UCSD-AML1 (cell line): Measurements from ENCODE around the gene ZNF235.
"Not testable (repeated sequence)": the region's sequence is repeated elsewhere in the genome, so short reads cannot be mapped to it uniquely, and the experiment has no call there.

Experiments used
- DNase-seq: peaks from one replicate; lab custom pipeline; 2025; ENCODE audit not compliant: unreplicated experiment; lab: John Stamatoyannopoulos, UW

ZNF235 gene

DNA sequence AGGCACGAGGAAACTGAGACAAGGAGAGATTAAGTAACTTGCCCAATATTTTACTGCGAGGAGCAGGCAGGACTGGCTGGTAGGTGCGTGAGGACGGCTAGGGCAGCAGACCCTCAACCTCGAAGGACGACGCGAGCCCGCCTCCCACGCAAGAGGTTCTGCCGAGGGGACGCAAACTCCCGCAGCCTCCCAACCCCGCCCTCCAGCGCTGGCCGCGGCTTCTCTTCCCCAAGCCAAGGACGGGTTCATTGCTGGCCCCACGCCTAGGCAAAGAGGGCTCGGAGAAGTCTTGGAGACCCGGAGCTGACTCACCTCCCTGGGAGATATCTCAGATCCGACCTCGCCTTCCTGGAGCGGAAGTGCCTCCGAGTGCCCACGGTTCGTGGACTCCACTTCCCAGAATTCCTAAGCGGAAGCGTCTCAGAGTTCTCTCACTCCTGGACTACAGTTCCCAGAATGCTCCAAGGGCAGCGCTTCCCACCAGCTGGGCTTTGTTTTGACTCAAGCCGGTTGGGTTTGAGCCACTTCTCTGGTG, at the start of gene ZNF235:
Gene ZNF235, minus strand, starts transcription at position 367 of the 535 bp plus-strand sequence. CDS start 1,621 bp downstream, outside the sequence.
- DNase-seq, result peak; percentile 85

DNA sequence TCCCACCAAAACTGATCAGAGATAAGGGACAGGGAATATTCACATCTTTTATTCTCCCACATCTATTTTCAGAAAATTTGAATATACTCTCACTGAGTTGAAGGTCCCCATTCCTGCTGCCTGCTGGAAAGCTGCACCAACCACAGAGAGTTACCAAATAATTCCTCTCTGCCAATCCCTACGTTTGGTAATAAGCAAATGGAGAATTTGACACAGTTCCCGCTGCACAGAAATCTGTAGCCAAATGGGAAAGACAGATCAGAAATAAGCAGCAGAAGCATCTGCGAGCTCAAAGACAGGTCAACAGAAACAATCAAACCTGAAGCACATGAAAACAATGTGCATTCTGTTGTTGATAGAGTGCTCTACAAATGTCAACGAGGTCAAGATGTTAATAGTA, 41.7 kb upstream of the ZNF235 start:
- DNase-seq, result no peak

DNA sequence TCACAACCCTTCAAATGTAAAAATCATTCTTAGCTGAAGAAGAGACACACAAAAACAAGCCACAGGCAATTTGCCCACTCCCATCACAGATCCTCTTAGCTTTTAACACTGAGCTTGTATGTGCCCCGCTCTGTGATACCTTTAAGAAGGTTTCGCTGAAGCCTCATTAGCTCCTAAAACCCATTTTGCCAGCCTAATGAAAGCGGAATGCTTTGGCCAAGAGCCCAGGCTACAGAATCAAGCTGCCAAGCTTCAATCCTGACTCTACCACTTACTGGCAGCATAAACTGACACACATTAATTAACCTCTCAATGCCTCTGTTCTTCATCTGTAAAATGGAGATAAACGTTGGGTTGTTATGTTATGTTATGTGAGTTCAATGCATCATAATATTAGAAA, 41.1 kb upstream of the ZNF235 start:
- DNase-seq, result no peak

DNA sequence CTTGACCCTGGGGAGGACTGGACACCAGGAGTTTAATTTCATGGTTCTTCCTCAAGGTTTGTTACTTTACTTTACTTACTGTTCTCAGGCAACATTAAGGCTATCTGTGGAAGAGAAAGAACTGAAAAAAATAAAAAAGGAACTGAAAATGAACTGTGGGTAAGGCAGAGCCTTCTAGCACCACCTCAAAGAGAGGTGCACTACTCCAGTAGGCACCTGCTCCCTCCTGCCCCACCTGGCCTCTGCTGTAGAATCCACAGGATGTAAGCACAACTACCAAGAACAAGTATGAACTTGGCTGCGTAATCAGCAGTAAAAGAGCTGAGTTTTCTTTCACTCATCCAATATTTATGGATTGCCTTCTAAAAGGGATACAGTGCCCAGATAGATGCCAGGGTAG, 39.4 kb upstream of the ZNF235 start:
- DNase-seq, result no peak

DNA sequence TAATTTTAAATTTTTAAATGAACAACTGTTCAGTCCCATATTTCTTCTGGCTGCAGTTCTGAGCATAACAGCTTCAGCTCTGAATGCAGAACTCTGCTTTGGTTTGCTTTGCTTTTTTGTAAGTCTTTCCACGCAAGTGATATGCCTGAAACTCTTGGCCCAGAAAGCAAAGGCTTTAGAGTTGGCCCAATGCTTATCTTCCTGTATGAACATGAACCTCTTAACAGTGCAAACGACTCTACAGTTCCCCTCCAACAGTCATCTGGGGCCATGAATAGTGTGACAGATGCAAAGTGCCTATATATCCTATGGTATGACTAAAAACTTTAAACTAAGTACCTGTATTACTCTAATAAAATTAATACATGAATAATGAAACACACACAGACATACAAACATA, 37.0 kb upstream of the ZNF235 start:
- DNase-seq, result no peak

DNA sequence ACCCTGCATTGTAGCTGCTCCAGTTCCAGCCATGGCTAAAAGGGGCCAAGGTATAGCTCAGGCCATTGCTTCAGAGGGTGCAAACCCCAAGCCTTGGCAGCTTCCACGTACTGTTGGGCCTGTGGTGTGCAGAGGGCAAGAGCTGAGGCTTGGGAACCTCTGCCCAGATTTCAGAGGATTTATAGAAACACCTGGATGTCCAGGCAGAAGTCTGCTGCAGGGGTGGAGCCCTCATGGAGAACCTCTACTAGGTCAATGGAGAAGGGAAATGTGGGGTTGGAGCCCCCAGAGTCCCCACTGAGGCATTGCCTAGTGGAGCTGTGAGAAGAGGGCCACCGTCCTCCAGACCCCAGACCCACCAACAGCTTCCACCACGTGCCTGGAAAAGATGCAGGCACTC, 29.8 kb upstream of the ZNF235 start:
- not testable (repeated sequence) for DNase-seq

DNA sequence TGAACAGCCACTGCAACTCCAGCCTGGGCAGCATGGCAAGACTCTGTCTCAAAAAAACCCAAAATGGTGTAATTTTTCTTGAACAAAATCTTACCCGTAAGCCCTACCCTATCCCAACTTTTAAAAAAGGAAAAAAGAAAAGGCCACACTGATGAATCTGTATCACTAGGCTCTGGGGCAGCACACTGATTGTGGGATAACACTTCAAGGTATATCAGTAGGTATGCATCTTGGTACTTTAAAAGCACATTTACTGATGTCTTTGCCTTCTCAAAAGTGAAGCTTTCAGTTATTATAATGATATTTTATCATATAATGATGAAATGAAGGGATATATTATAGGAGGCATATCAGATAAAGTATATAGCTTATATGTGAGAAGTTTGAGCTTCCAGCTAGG, 27.3 kb upstream of the ZNF235 start:
- no peak for DNase-seq

DNA sequence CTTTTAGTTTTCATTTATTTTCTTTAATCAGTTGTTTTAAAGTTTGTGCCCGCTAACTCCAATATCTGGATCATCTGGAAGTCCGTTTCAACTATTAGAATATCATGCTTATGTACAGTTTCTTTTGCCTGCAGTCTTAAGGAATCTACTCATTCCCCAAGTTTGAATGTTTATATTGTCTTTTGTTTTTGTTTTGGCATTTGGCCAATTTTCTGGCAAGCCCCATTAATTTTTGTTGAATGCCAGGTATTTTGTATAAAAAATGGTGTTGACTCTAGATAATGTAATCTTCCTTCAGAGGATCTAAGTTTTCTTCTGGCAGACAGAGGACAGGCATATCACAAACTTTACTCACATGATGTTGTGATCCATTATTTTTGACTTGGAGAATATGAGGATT, 11.1 kb upstream of the ZNF235 start:
- DNase-seq, result no peak

DNA sequence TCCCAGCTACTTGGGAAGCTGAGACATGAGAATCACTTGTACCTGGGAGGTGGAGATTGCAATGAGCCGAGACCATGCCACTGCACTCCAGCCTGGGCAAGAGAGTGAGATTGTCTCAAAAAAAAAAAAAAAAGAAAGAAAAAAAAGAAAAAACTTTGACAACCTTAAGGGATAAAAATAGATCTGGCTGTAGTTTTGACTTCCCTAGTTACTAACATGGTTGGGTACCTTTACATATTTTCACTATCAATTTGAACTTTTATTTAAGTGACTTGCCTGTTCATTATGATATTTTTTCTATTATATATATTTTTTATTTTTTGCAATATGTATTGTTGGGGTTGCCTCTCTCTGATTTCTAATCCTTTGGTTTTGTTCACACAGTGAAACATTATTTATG, 8.4 kb upstream of the ZNF235 start:
- DNase-seq, result no peak

DNA sequence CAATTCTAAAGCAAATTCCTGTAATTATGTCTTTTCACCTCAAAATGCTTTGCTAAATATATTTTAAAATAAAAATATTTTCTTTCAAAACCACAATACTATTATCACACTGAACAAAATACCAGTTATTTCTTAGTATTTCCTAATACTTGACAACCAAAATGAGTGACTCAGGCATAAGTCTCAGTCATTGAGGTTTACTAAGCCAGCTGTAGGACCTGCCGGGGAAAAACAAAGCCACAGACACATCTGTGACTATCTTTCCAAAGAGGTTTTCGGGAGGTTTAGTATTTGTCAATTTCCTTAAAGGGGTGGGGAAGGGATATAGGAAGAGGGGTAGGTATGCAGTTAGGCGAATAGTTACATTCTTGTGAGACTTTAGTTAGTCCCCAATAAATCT, 3.2 kb upstream of the ZNF235 start:
- no peak for DNase-seq

DNA sequence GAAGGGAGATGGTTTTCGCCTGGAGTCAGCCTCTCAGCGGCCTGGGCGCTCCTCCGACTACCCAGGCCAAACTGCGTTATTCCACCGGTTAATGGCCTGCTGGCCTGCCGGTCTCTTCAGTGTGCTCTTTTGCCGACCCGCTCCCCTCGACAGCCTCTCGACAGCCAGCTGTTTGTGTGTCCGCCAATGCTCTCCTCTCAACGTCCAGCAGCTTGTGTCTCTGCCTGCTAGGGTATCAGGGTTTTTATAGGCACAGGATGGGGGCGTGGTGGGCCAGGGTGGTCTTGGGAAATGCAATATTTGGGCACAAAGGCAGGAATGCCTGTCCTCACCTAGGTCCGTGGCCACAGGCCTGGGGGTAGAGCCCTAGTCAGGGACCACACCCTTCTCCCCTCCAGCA, 1.5 kb upstream of the ZNF235 start:
- no peak for DNase-seq

DNA sequence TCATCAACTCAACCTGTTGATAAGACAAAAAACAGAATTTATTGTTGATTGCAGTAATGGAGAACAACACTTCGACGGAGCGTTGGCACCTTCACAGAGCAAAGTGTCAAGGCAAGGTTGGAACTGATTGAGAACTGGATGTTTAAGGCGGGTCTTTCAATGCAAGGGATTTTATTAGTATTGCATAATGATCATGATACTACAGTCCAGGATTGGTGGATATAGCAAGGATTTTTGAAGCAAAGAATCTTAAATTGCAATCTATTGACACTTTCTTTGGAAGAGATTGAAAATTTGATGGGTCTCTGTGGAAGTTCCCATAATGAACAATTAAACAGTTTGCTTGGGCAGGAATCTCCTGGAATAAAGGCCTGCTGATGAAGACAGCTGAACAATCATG, 632 bp upstream of the ZNF235 start:
- no peak for DNase-seq

DNA sequence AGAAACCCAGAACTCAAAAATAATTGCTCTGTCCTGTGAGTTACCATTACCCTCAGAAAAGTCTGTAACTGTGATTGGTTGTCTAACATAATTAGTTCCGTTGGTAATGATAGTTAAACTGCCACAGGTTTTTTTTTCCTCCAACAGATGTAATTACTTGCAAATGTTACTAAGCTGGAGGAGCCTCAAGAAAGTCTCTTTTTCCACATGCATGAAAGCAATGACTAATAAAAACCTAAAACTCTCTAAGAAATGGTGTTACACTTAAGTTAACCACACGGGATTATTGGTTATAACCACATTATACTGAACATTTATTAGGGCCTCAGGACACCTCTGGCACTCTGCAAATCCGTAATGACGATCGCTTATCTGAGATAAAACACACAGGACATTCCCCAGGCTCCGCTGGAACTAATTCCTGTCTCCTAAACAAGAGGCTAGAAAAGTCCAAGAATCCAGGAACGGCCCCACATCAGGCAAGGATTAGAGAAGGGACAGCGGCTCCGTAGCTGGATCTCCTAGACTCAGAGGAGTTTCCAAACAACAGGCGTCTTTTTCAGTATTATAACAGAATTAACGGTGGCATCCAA, 753 bp downstream of the ZNF235 start:
- DNase-seq, result no peak

DNA sequence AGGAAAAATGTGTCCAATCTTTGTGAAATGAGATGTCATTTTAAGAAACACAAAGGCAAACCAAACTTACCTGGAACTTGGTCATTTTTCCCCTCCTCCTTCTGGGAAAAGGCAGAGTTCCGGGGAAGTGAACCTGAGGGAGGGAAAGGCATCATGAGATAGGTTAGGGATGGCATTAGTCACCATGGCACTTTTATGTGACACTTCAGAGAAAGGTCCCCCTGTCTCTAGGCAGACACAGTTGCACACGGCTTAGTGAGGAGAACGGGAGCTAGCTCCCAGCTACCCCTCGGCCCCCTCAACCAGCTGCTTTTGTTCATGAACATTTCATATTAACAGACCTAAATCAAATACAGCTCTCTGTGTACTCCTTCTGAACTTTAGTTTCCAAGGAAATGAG, 1.5 kb downstream of the ZNF235 start:
- no peak for DNase-seq

DNA sequence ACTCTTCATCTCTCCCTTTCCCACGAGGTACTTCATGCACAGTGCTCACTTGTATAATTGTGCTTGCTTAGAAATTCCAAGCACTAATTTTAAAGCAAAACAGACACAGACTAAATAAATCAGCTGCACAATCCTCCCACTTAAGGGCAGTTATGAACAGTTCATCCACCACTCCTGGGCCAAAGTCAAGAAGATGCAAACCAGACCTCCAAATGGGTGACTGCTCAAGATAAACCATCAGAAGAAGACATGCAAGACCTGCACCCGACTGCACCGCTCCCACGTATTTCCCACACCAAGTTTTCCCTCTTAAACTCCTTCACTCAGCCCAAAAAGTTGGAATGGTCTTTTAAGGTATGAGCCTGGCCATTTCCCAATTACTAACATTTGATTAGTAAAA, 19.9 kb downstream of the ZNF235 start:
- no peak for DNase-seq

DNA sequence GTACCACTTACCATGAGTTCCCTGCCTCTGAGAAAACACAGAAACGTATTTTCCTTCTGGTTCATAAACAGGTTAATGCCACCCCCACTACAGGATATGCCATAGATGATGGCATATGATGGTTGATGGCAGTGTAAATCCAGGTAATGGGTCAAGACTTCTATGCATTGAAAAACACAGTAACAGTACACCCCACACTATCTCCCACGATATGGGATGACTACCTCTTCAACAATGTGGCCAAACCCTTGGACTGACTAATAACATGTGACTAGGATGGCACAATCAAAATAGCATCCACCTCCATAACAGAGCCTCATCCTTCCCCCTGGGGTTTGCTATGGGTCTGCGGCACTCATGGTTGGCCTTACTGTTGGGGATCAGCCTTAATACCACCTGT, 22.0 kb downstream of the ZNF235 start:
- no peak for DNase-seq

DNA sequence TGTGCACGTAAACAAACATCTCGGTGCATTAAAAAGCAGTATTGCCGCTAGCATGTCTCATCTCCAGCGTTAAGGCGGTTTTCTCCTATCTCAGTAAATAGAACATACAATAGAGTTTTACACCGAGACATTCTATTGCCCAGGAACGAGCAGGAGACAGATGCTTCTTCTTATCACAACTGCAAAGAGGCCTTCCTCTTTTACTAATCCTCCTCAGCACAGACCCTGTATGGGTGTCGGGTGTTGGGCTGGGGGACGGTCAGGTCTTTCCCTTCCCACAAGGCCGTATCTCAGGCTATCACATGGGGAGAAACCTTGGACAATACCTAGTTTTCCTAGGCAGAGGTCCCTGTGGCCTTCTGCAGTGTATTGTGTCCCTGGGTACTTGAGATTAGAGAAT, 23.9 kb downstream of the ZNF235 start:
- DNase-seq, result no peak

DNA sequence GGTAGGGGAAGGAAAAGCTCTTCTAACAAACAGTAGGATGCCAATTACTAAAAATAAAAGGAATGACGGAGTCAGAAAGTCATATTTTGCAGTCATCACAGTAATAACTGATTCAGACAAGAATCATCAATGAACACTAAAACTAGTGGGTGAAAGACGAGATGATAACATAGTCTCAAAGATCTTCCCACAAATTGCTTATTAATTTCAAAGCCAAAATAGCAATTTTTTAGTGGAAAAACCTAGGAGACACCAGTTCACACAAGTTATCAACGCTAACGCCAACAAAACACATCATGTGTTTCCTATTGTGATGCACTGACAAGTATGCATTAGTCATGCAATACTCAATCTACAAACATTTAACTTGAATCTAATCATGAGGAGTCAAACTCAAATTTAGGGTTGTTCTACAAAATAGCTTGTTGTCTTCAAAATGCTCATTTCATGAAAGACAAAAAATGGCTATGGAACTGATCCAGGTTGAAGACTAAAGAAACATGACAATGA, 26.6 kb downstream of the ZNF235 start:
- DNase-seq, result no peak

DNA sequence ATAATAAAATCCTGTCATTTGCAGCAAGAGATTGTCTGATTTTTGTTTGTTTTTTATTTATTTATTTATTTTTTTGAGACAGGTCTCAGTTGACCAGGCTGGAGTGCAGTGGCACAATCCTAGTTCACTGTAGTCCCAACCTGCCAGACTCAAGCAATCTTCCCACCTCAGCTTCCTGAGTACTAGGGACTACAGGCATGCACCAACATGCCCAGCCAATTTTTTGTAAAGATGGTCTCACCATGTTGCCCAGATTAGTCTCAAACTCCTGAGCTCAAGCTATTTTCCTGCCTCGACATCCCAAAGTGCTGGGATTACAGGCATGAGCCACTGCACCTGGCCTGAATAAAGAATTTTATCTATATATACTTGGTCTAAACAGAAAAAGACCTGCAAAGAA, 27.5 kb downstream of the ZNF235 start:
- DNase-seq, result no peak

DNA sequence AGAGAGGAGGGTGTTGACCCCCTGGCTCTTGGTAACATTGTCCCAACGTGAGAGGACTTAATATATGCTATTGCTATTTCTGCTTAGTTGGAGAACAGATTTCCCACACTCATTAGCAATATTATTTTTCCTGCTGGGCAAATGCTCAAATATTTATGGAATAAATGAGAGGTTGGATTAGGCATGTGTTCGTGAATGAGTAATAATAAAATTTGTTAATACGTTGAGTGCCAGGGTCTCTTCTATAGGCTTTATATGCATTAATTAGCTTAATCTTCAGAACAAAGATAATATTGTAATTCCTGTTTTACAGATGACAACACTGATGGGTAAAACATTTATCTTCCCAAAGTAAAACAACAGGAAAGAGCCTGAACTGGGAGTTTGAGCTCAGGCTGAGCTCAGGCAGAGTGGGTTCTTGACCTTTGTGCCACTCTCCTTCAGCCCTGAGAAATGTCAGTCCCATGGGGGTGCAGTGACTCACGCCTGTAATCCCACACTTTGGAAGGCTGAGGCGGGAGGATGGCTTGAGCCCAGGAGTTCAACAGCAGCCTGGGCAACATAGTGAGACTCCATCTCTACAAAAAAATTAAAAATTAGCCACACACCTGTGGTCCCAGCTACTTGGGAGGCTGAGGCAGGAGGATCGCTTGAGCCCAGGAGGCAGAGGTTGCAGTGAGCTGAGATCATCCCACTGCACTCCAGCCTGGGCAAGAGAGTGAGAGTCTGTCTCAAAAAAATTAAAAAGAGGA, 44.0 kb downstream of the ZNF235 start:
- no peak for DNase-seq

DNA sequence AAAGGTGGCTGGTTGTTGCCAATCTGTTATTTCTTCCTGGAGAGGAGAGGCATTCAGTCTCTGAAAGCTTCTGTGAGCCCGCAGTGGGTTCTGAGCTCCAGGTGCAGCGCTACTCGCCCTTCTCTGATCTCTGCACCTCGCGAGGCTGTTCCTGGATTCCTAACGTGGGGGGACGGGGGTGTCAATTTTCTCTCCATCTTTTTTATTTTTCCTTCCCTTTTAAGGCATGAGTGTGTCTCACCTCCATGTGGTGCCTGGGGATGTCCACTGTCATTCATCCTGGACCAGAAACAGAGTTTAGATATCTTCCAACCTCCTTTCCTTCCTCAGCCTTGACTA, 44.5 kb downstream of the ZNF235 start:
- DNase-seq, result no peak

DNA sequence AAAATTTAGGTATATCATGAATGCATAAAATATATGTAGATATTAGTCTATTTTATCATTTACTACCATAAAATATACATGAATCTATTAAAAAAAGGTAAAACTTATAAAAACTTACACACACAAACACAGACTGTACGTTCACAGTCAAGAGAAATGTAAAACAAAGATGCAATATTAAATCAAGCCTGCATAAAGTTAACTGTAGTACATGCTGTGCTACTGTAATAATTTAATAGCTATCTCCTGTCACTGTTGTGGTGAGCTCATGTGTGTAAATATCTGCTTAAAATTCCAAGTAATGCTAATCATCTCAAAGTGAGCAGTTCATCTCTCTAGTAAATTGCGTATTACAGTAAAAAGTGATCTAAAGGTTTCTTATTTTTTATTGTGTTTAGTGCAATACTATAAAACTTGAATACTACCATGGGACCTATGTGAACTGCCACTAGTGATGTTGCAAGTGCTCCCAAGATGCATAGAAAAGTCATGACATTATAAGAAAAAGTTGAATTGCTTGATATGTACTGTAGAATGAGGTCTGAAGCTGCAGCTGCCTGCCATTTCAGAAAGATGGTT, 45.9 kb downstream of the ZNF235 start:
- DNase-seq, result no peak
